Right ventricle myocardium superior (tissue), 1 donor: ENCODE results near the gene RPS2. TPM values are rescaled to one million over a fixed set of nuclear protein-coding genes. Genes with fewer than 3 reads are reported as not detected.

Experiments
- ATAC-seq: fragments of 200-7000 bp; cut with Tn5 transposase; one replicate; pipeline ENCODE4 v1.9.1; 2020; ENCODE audit warnings: mild to moderate bottlenecking; ENCODE audit not compliant: poor library complexity
- DNase-seq: peaks from one replicate; pipeline ENCODE4 v3.0.0-alpha.2; 2020
- intact Hi-C: fragments of 100-400 bp; cut with DNase I; formaldehyde crosslinking; loops from one replicate; pipeline ENCODE4 v1.11.2; 2022
- total RNA-seq: library from RNA; stranded (reverse); fragmentation: NEBNext Ultra II Directional; extraction: Animal tissue kit (Norgen Biotek cat#: 25700); gene quantifications from one replicate; pipeline ENCODE4 v1.2.1, GENCODE V29; 2021
- donor health status: DM: no; HTN: yes; CAD: no; lungs with severe emphysema.

RPS2 gene
- total RNA-seq, 1 donor from 2014 or later = 770 TPM

GRCh38 chr16:1915732-1916639 is 48.6 kb downstream of the RPS2 start:
- ATAC-seq (no peak), DNase-seq (no peak)
- intact Hi-C loops = no loop called here

DNA sequence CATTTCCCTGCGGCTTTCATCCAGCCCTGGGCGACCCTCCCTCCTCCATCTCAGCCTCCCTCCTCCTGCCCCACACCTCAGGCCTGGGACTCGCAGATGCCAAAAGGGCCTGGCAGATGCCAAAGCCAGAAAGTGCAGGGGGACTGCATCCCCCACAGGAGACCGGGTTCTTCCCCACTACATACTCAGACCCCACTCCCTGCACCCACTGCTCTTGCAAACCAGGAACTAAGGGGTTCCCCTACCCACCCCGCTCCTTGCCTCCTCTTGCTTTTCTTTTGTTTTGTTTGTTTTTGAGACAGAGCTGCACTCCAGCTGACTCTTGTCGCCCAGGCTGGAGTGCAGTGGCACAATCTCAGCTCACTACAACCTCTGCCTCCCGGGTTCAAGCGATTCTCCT is 49.6 kb downstream of the RPS2 start:
- ATAC-seq = no peak
- no peak for DNase-seq
- intact Hi-C loops = no loop called here

- DNase-seq = no peak
- intact Hi-C loops = no loop called here
- no peak for ATAC-seq
Observed at GRCh38 chr16:1914084-1914608, 50.5 kb downstream of the RPS2 start.

DNA sequence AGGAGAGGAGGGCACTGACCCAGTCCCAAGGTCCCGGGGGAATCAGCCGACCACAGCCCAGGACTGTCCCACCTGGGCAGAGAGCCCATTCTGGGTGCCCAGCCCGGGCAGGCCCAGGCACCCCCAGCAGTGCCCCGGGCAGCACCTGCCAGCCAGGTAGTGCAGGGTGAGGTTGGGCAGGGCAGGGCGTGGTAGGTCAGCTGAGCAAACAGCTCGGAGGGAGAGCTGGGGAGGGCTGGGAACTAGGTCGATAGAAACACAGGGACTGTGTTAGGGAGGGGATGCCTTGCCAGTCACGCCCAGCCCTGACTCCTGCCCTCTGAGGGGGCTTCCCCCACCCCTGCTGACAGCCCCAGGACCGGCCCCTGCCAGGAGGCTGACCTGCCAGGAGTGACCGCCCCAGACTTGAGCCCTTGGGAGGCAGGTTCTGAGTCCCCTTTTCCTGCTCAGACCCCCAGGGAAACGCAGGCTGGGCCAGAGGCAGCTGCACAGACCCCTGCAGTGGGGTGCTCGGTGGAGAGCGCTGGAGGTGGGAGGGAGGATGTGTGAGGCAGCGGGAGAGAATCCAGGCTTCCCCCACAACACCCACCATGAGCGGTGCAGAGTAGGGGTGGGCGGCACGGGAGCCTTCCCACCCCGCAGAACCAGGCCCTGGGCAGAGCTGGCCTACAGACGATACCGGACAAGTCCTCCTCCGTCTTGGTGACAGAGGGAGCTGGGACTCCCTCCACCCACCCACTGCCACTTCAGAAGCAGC is 51.1 kb downstream of the RPS2 start:
- DNase-seq = no peak
- ATAC-seq = peak; percentile 15
- intact Hi-C loops = no loop called here

GRCh38 chr16:1912215-1912543 is 52.4 kb downstream of the RPS2 start:
- ATAC-seq (no peak), DNase-seq (no peak)
- intact Hi-C loops = no loop called here

Other genes with a start within 250 kb of the RPS2 start
- 33.6 TPM for gene NME3, start 193.3 kb downstream of the RPS2 start, total RNA-seq
- 7.1 TPM for gene EME2, start 192.0 kb downstream of the RPS2 start, total RNA-seq
- 91.8 TPM for gene MRPS34, start 191.7 kb downstream of the RPS2 start, total RNA-seq
- gene SPSB3, start 182.3 kb downstream of the RPS2 start, total RNA-seq = 37.5 TPM
- gene NUBP2, start 181.9 kb downstream of the RPS2 start, total RNA-seq = 34.8 TPM
- gene IGFALS, start 171.1 kb downstream of the RPS2 start, total RNA-seq = 0.11 TPM
- gene HAGH, start 138.0 kb downstream of the RPS2 start, total RNA-seq = 163 TPM
- 31.0 TPM for gene FAHD1, start 137.6 kb downstream of the RPS2 start, total RNA-seq
- not detected for gene MEIOB, start 92.7 kb downstream of the RPS2 start, total RNA-seq
- not detected for gene HS3ST6, start 46.4 kb downstream of the RPS2 start, total RNA-seq
- 22.8 TPM for gene MSRB1, start 21.6 kb downstream of the RPS2 start, total RNA-seq
- 304 TPM for gene RPL3L, start 10.1 kb downstream of the RPS2 start, total RNA-seq
- 723 TPM for gene NDUFB10, start 5.3 kb downstream of the RPS2 start, total RNA-seq
- not detected for gene RNF151, start 2.0 kb upstream of the RPS2 start, total RNA-seq
- gene TBL3, start 7.2 kb upstream of the RPS2 start, total RNA-seq = 20.3 TPM
- not detected for gene NOXO1, start 16.6 kb upstream of the RPS2 start, total RNA-seq
- 28.3 TPM for gene GFER, start 19.4 kb upstream of the RPS2 start, total RNA-seq
- 0.32 TPM for gene SYNGR3, start 25.1 kb upstream of the RPS2 start, total RNA-seq
- gene ZNF598, start 45.0 kb upstream of the RPS2 start, total RNA-seq = 17.2 TPM
- not detected for gene NPW, start 55.0 kb upstream of the RPS2 start, total RNA-seq
- 258 TPM for gene NHERF2, start 62.1 kb upstream of the RPS2 start, total RNA-seq
- 26.2 TPM for gene NTHL1, start 83.0 kb upstream of the RPS2 start, total RNA-seq
- gene TSC2, start 83.2 kb upstream of the RPS2 start, total RNA-seq = 67.8 TPM
- gene PKD1, start 171.1 kb upstream of the RPS2 start, total RNA-seq = 82.8 TPM
- 0.43 TPM for gene RAB26, start 183.8 kb upstream of the RPS2 start, total RNA-seq
- gene TRAF7, start 191.0 kb upstream of the RPS2 start, total RNA-seq = 23.4 TPM
- gene CASKIN1, start 231.8 kb upstream of the RPS2 start, total RNA-seq = 5.3 TPM
- gene MLST8, start 240.6 kb upstream of the RPS2 start, total RNA-seq = 23.2 TPM
- 11.3 TPM for gene BRICD5, start 246.0 kb upstream of the RPS2 start, total RNA-seq